HCT116 (cell line): ENCODE data around the gene TOMM22. TPM values are rescaled to one million over a fixed set of nuclear protein-coding genes. Genes with fewer than 3 reads are reported as not detected.

ENCODE experiments used
- ATAC-seq: fragments of 200-7000 bp; cut with Tn5 transposase; 2 replicates; pipeline ENCODE4 v1.9.1; 2020; ENCODE audit warnings: mild to moderate bottlenecking, moderate library complexity
- BruUV-seq: library from RNA; stranded (reverse); fragments of 400-500 nt; replicated peaks from 2 replicates; lab custom pipeline; 2021; lab: Mats Ljungman, UMichigan
- CTCF ChIA-PET: fragments of 300-600 bp; sonication (Branson Sonifier 250); formaldehyde crosslinking; loops from one replicate; lab custom pipeline; 2021; ENCODE audit warnings: antibody characterized with exemption; lab: Charles Lee
- POLR2A ChIA-PET: fragments of 300-600, 350-600 bp; sonication (Branson Sonifier 250); formaldehyde crosslinking; loops from one replicate; lab custom pipeline; 2021; ENCODE audit warnings: antibody characterized with exemption; lab: Charles Lee
- RAD21 ChIA-PET, 2 experiments: fragments of 300-600 bp; sonication (Branson Sonifier 250); formaldehyde crosslinking; loops; one replicate each; lab custom pipeline; 2023; ENCODE audit warnings: low total read pairs in 2 of 2; ENCODE audit not compliant: uncharacterized antibody in 2 of 2, unreplicated experiment in 2 of 2, low non-redundant PET in 1 of 2; lab: Charles Lee
- DNase-seq: peaks from one replicate; pipeline ENCODE4 v3.0.0-alpha.2; 2010; ENCODE audit warnings: low read depth, low spot score
- H2AFZ ChIP-seq: fragments of 200-600 bp; shearing (Covaris generic), sonication (generic); 2 replicates; pipeline ENCODE4 v1.6.1; 2017; ENCODE audit warnings: low read depth, mixed run types, mixed read lengths, antibody characterized with exemption, low read length; ENCODE audit not compliant: poor library complexity, severe bottlenecking
- H3K27ac ChIP-seq: 2 replicates; pipeline ENCODE4 v1.5.1; 2012; ENCODE audit warnings: low read depth, low read length
- H3K27me3 ChIP-seq: fragments of 200-600 bp; sonication (generic); 2 replicates; pipeline ENCODE4 v1.6.1; 2016; ENCODE audit warnings: mixed run types, low read length, mixed read lengths; ENCODE audit not compliant: insufficient read depth
- H3K36me3 ChIP-seq, 2 experiments: fragments of 200-500 bp in 1 of 2; fragments of 200-600 bp in 1 of 2; sonication (Bioruptor generic) in 1 of 2; sonication (generic) in 1 of 2; 2 replicates each; pipeline versions ENCODE4 v1.5.1 to v1.6.1; 2014 to 2016; ENCODE audit warnings: low read length in 2 of 2, inconsistent platforms in 1 of 2, mixed read lengths in 1 of 2, mixed run types in 1 of 2; ENCODE audit not compliant: insufficient read depth in 2 of 2, control insufficient read depth in 1 of 2
- H3K4me1 ChIP-seq, 2 experiments: fragments of 200-600 bp in 1 of 2; sonication (generic) in 1 of 2; 2 replicates each; pipeline versions ENCODE4 v1.5.1 to v1.6.1; 2012 to 2017; ENCODE audit warnings: low read length in 2 of 2, inconsistent platforms in 1 of 2, mild to moderate bottlenecking in 1 of 2, mixed read lengths in 1 of 2, mixed run types in 1 of 2, moderate library complexity in 1 of 2; ENCODE audit not compliant: insufficient read depth in 2 of 2, control insufficient read depth in 1 of 2
- H3K4me2 ChIP-seq: fragments of 200-600 bp; sonication (generic); 2 replicates; pipeline ENCODE4 v1.6.1; 2017; ENCODE audit warnings: mixed run types, low read length, mixed read lengths
- H3K4me3 ChIP-seq, 2 experiments: fragments of 200-600 bp in 1 of 2; sonication (generic) in 1 of 2; replicated peaks in 1 of 2; 2 replicates each; pipeline ENCODE4 v1.5.1; 2011 to 2016; ENCODE audit warnings: low read length in 2 of 2, control low read depth in 1 of 2, low read depth in 1 of 2, mild to moderate bottlenecking in 1 of 2, mixed read lengths in 1 of 2, mixed run types in 1 of 2
- H3K79me2 ChIP-seq: fragments of 200-600 bp; sonication (generic); 2 replicates; pipeline ENCODE4 v1.6.1; 2017; ENCODE audit warnings: mild to moderate bottlenecking, mixed run types, low read length, moderate library complexity, mixed read lengths; ENCODE audit not compliant: insufficient read depth
- H3K9ac ChIP-seq: fragments of 200-600 bp; sonication (generic); 2 replicates; pipeline ENCODE4 v1.6.1; 2016; ENCODE audit warnings: low read length, mixed read lengths
- H3K9me2 ChIP-seq: fragments of 200-600 bp; sonication (generic), shearing (Covaris generic); 2 replicates; pipeline ENCODE4 v1.6.1; 2017; ENCODE audit warnings: mixed run types, mild to moderate bottlenecking, moderate library complexity; ENCODE audit not compliant: insufficient read depth
- H3K9me3 ChIP-seq, 2 experiments: fragments of 200-500 bp in 1 of 2; fragments of 200-600 bp in 1 of 2; sonication (Bioruptor generic) in 1 of 2; sonication (generic) in 1 of 2; 2 replicates each; pipeline ENCODE4 v1.6.1; 2014 to 2017; ENCODE audit warnings: low read length in 2 of 2, mixed read lengths in 2 of 2, inconsistent platforms in 1 of 2, low read depth in 1 of 2, mild to moderate bottlenecking in 1 of 2, mixed run types in 1 of 2, moderate library complexity in 1 of 2; ENCODE audit not compliant: control insufficient read depth in 1 of 2, insufficient read depth in 1 of 2
- H4K20me1 ChIP-seq: fragments of 200-600 bp; sonication (generic), shearing (Covaris generic); 2 replicates; pipeline ENCODE4 v1.6.1; 2017; ENCODE audit warnings: mixed run types, mild to moderate bottlenecking, moderate library complexity; ENCODE audit not compliant: insufficient read depth
- ELF1 ChIP-seq: IDR thresholded peaks from 2 replicates; pipeline ENCODE4 v1.6.1; 2012; ENCODE audit warnings: low read depth, borderline replicate concordance
- EZH2 ChIP-seq: fragments of 200-600 bp; sonication (generic); IDR thresholded peaks from 2 replicates; pipeline ENCODE4 v1.6.1; 2017; ENCODE audit warnings: antibody characterized with exemption, mixed run types
- POLR2A ChIP-seq: IDR thresholded peaks from 2 replicates; pipeline ENCODE4 v1.7.0; 2011; ENCODE audit warnings: borderline replicate concordance; ENCODE audit not compliant: insufficient read depth, insufficient read length; ENCODE audit errors: extremely low read depth
- SP1 ChIP-seq: IDR thresholded peaks from 2 replicates; pipeline ENCODE4 v1.6.1; 2012; ENCODE audit warnings: low read depth
- SRF ChIP-seq: IDR thresholded peaks from 2 replicates; pipeline ENCODE4 v1.6.1; 2012; ENCODE audit warnings: low read depth
- TCF7L2 ChIP-seq: IDR thresholded peaks from 2 replicates; pipeline ENCODE4 v1.7.0; 2011; ENCODE audit warnings: borderline replicate concordance, inconsistent platforms; ENCODE audit not compliant: insufficient read depth, insufficient read length; ENCODE audit errors: extremely low read depth
- YY1 ChIP-seq: IDR thresholded peaks from 2 replicates; pipeline ENCODE4 v1.6.1; 2011; ENCODE audit warnings: low read length, low read depth, moderate library complexity, mild to moderate bottlenecking; ENCODE audit not compliant: insufficient replicate concordance; ENCODE audit errors: extremely low read depth
- ZFX ChIP-seq: fragments of 450-650 bp; IDR thresholded peaks from 2 replicates; pipeline ENCODE4 v1.6.1; 2017
- ZNF274 ChIP-seq: fragments of 200-500 bp; sonication (Bioruptor generic); IDR thresholded peaks from 2 replicates; pipeline ENCODE4 v1.6.1; 2014; ENCODE audit warnings: mild to moderate bottlenecking, low read depth, low read length, inconsistent platforms
- intact Hi-C: fragments of 100-400 bp; cut with micrococcal nuclease; formaldehyde crosslinking; loops from 2 replicates; pipeline ENCODE4 v1.10.0; 2022
- total RNA-seq: library from RNA; stranded (reverse); gene quantifications from one replicate; pipeline ENCODE4 v1.2.1, GENCODE V29; 2021; ENCODE audit not compliant: unreplicated experiment
- TF ChIP-seq, protein P1 (sequence below): IDR thresholded peaks from 2 replicates; pipeline ENCODE4 v1.6.1; 2012
- TF ChIP-seq, protein P2 (sequence below): IDR thresholded peaks from 2 replicates; pipeline ENCODE4 v1.6.1; 2011; ENCODE audit warnings: mild to moderate bottlenecking, low read length, moderate library complexity; ENCODE audit not compliant: insufficient replicate concordance; ENCODE audit errors: extremely low read depth
- TF ChIP-seq, protein P3 (sequence below): IDR thresholded peaks from 2 replicates; pipeline ENCODE4 v1.6.1; 2012

The TOMM22 gene
- total RNA-seq, 1 experiment from 2014 or later: 136 TPM

DNA sequence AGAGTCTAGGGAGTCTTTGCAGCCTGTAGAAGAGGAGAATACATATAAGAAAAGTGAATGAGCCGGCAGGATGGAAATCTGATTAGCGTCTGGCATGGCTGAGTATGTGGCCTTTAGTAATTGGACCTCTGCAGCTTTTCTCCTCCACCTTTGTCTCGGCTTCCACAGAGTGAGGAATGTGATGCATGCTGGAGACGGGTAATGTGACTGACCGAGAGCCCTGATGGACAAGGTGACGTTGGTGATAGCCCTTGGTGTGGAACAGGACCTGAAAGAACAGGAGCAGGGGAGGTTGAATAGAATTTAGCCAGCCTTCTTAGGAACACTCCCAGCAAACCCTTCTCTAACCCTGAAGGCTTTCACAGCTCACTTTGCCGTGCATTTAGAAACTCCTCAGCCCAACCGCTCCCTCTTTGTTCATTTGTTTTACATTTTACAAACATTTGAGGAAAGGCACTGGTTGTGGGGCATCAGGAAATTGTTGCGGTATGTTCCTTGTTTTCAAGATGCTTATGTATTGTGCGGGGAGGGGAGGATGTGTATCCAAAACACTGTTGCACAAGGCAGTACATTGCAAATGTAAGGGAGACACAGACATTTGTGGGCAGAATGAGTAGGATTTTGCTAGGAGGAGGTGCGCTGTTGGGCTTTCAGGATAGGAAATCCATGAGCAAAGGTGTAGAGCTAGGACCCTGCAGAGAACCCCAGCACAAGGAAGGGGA is 30.9 kb downstream of the TOMM22 start:
- ChIA-PET POLR2A (no interaction called here), RAD21 (no interaction called here)
- Histone ChIP-seq H3K27ac (no peak overlapping the region), H3K9me2 (no peaks in the 10 kb centered on the region), H3K9ac (no peak overlapping the region), H3K27me3 (no peaks in the 10 kb centered on the region), H3K79me2 (peaks cover 80% of the 10 kb centered on the region), H3K9me3 (no peaks in the 10 kb centered on the region)
- no peak for ATAC-seq
- no TSS peak for BruUV-seq
- DNase-seq: no peak
- TF ChIP-seq EZH2: no peak
- no peak for TF ChIP-seq YY1
- TF ChIP-seq SP1: no peak
- no peak for TF ChIP-seq TCF7L2
- TF ChIP-seq ZNF274: no peak
- no peak for TF ChIP-seq POLR2A
- TF ChIP-seq, protein P1, sequence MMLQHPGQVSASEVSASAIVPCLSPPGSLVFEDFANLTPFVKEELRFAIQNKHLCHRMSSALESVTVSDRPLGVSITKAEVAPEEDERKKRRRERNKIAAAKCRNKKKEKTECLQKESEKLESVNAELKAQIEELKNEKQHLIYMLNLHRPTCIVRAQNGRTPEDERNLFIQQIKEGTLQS: no peak
- TF ChIP-seq, all 23 proteins: peak for 0
- CTCF ChIA-PET: no interaction called here
- H3K36me3 ChIP-seq: peaks cover 6 to 16% of the 10 kb centered on the region in 2 experiments; a peak in 3 of 4 replicates
- intact Hi-C loops: no loop called here
- no peak overlapping the region for H3K4me2 ChIP-seq
- no peaks in the 10 kb centered on the region for H4K20me1 ChIP-seq
- H2AFZ ChIP-seq: no peak overlapping the region
- H3K4me1 ChIP-seq: peaks cover 2 to 12% of the 10 kb centered on the region in 2 experiments
- no peak overlapping the region for H3K4me3 ChIP-seq

DNA sequence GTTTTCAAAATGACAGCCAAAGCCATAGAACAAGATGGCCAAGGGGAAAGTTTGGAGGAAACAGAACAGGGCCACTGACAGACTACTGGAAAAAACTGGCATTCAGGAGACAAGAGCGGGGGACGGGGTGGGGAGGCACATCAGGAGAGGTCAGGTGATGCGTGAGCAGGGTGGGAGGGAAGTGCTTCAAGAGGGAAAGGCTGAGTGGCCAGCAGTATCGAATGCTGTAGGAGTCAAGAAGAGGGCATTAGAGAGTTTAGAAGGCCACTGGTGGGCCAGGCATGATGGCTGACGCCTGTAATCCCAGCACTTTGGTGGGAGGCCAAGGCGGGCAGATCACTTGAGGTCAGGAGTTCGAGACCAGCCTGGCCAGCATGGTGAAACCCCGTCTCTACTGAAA is 32.2 kb downstream of the TOMM22 start:
- ChIA-PET CTCF (interaction anchor here (1.5 kb wide), 1 partner anchor 11 kb away, joined by 6 read pairs; no protein-coding TSS in a partner anchor), POLR2A (no interaction called here)
- no peak for ATAC-seq

More for the DNA sequence above, 32.2 kb downstream of the TOMM22 start:
- BruUV-seq: no TSS peak
- Histone ChIP-seq H3K79me2 (peaks cover 72% of the 10 kb centered on the region), H3K4me2 (no peak overlapping the region), H3K4me1 (peaks cover 11 to 18% of the 10 kb centered on the region in 2 experiments), H3K27ac (no peak overlapping the region), H3K27me3 (no peaks in the 10 kb centered on the region), H3K9ac (no peak overlapping the region), H3K9me2 (no peaks in the 10 kb centered on the region), H3K36me3 (peaks cover 6 to 16% of the 10 kb centered on the region in 2 experiments; a peak in 3 of 4 replicates), H2AFZ (no peak overlapping the region), H4K20me1 (no peaks in the 10 kb centered on the region), H3K9me3 (no peaks in the 10 kb centered on the region), H3K4me3 (no peak overlapping the region)
- no peak for DNase-seq
- RAD21 ChIA-PET: no interaction called here
- TF ChIP-seq POLR2A (no peak), ELF1 (no peak), SRF (no peak), TCF7L2 (no peak), EZH2 (no peak), ZNF274 (no peak), ZFX (no peak)
- TF ChIP-seq, protein P2, sequence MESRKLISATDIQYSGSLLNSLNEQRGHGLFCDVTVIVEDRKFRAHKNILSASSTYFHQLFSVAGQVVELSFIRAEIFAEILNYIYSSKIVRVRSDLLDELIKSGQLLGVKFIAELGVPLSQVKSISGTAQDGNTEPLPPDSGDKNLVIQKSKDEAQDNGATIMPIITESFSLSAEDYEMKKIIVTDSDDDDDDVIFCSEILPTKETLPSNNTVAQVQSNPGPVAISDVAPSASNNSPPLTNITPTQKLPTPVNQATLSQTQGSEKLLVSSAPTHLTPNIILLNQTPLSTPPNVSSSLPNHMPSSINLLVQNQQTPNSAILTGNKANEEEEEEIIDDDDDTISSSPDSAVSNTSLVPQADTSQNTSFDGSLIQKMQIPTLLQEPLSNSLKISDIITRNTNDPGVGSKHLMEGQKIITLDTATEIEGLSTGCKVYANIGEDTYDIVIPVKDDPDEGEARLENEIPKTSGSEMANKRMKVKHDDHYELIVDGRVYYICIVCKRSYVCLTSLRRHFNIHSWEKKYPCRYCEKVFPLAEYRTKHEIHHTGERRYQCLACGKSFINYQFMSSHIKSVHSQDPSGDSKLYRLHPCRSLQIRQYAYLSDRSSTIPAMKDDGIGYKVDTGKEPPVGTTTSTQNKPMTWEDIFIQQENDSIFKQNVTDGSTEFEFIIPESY: no peak
- TF ChIP-seq, protein P1: no peak
- TF ChIP-seq, protein P3, sequence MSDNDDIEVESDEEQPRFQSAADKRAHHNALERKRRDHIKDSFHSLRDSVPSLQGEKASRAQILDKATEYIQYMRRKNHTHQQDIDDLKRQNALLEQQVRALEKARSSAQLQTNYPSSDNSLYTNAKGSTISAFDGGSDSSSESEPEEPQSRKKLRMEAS: no peak
- intact Hi-C loops: no loop called here
